HL-60 (cell line): ENCODE measurements around the gene EYS.

Experiments
- POLR2AphosphoS5 ChIP-seq: IDR thresholded peaks from 2 replicates; pipeline ENCODE4 v1.6.1; 2012; ENCODE audit warnings: low read depth
- TF ChIP-seq, protein P1 (sequence below): IDR thresholded peaks from one replicate; pipeline ENCODE4 v1.5.1; 2011; ENCODE audit warnings: low read length, control low read depth, inconsistent platforms; ENCODE audit not compliant: insufficient read depth

DNA sequence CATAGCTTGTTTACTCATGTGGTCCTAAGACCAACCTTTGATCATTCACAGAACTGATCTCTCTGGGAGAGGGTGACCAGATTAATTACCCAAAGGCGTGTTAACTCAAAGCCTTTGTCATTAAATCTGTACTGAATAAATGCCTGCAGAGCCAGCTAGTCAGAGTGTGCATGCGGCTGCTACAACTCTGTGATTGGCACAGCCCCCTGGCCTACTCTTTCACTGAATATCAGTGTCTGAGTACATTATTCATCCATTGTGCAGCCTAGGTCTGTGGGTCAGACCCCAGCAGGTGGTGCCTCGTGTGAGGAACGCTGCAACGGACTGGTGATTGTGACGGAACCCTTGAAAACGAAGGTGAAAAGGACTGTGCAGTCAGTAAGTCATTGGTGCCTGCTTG, 1407.8 kb downstream of the EYS start:
- TF ChIP-seq, protein P1, sequence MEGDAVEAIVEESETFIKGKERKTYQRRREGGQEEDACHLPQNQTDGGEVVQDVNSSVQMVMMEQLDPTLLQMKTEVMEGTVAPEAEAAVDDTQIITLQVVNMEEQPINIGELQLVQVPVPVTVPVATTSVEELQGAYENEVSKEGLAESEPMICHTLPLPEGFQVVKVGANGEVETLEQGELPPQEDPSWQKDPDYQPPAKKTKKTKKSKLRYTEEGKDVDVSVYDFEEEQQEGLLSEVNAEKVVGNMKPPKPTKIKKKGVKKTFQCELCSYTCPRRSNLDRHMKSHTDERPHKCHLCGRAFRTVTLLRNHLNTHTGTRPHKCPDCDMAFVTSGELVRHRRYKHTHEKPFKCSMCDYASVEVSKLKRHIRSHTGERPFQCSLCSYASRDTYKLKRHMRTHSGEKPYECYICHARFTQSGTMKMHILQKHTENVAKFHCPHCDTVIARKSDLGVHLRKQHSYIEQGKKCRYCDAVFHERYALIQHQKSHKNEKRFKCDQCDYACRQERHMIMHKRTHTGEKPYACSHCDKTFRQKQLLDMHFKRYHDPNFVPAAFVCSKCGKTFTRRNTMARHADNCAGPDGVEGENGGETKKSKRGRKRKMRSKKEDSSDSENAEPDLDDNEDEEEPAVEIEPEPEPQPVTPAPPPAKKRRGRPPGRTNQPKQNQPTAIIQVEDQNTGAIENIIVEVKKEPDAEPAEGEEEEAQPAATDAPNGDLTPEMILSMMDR = no peak
- no peak for TF ChIP-seq POLR2AphosphoS5
